HEK293 (cell line): ENCODE results near the gene CYREN.

Source experiments
- CTCF ChIA-PET: fragments of 350-600 bp; formaldehyde crosslinking; extraction: SDS; loops from one replicate; lab custom pipeline; 2021; ENCODE audit warnings: antibody characterized with exemption; lab: Yijun Ruan, JAX
- POLR2A ChIA-PET: fragments of 300-600 bp; formaldehyde crosslinking; extraction: SDS; loops from one replicate; lab custom pipeline; 2020; ENCODE audit warnings: antibody characterized with exemption, inconsistent platforms; lab: Yijun Ruan, JAX
- H3K27ac ChIP-seq: fragments of 200-500 bp; sonication (Bioruptor generic); 2 replicates; pipeline ENCODE4 v1.5.1; 2014; ENCODE audit warnings: low read depth, low read length, control low read depth, inconsistent platforms; ENCODE audit errors: extremely low read depth
- H3K36me3 ChIP-seq, 2 experiments: fragments of 200-500 bp in 1 of 2; sonication (Bioruptor generic) in 1 of 2; 1 replicate in 1 of 2; 2 replicates in 1 of 2; pipeline ENCODE4 v1.5.1; 2014 to 2017; ENCODE audit warnings: inconsistent platforms in 2 of 2, low read length in 2 of 2; ENCODE audit not compliant: control insufficient read depth in 2 of 2, insufficient read depth in 1 of 2
- H3K4me1 ChIP-seq: fragments of 200-500 bp; sonication (Bioruptor generic); 2 replicates; pipeline ENCODE4 v1.5.1; 2014; ENCODE audit warnings: mild to moderate bottlenecking, low read length, inconsistent platforms; ENCODE audit not compliant: control insufficient read depth, insufficient read depth
- H3K4me3 ChIP-seq: 2 replicates; pipeline ENCODE4 v1.5.1; 2011; ENCODE audit warnings: low read depth, mild to moderate bottlenecking, control low read depth, low read length, moderate library complexity
- H3K9me3 ChIP-seq: fragments of 200-500 bp; sonication (Bioruptor generic); 2 replicates; pipeline ENCODE4 v1.5.1; 2014; ENCODE audit warnings: low read depth, low read length, inconsistent platforms; ENCODE audit not compliant: control insufficient read depth, insufficient read depth
- IKZF3 ChIP-seq: fragments of 450-650 bp; IDR thresholded peaks from 2 replicates; pipeline ENCODE4 v1.5.0; 2018; ENCODE audit warnings: missing biosample characterization, mild to moderate bottlenecking, missing genetic modification characterization, moderate library complexity
- KLF16 ChIP-seq: fragments of 450-650 bp; formaldehyde crosslinking; IDR thresholded peaks from 2 replicates; pipeline ENCODE4 v1.5.1; 2017; ENCODE audit warnings: missing biosample characterization, missing genetic modification characterization
- SCRT1 ChIP-seq: fragments of 450-650 bp; formaldehyde crosslinking; IDR thresholded peaks from 2 replicates; pipeline ENCODE4 v1.5.1; 2016; ENCODE audit warnings: missing biosample characterization, missing genetic modification characterization, borderline replicate concordance
- SCRT2 ChIP-seq: fragments of 450-650 bp; formaldehyde crosslinking; IDR thresholded peaks from 2 replicates; pipeline ENCODE4 v1.5.1; 2016; ENCODE audit warnings: missing biosample characterization, missing genetic modification characterization
- SP2 ChIP-seq: fragments of 450-650 bp; formaldehyde crosslinking; IDR thresholded peaks from 2 replicates; pipeline ENCODE4 v1.5.1; 2016; ENCODE audit warnings: missing biosample characterization, missing genetic modification characterization
- ZBTB10 ChIP-seq: fragments of 450-650 bp; formaldehyde crosslinking; IDR thresholded peaks from 2 replicates; pipeline ENCODE4 v1.5.1; 2016; ENCODE audit warnings: missing biosample characterization, missing genetic modification characterization
- ZBTB20 ChIP-seq: fragments of 450-650 bp; formaldehyde crosslinking; IDR thresholded peaks from 2 replicates; pipeline ENCODE4 v1.5.1; 2016; ENCODE audit warnings: missing biosample characterization, missing genetic modification characterization
- ZNF10 ChIP-seq: fragments of 450-650 bp; formaldehyde crosslinking; IDR thresholded peaks from 2 replicates; pipeline ENCODE4 v1.5.1; 2017; ENCODE audit warnings: missing biosample characterization, missing genetic modification characterization
- ZNF211 ChIP-seq: fragments of 450-650 bp; formaldehyde crosslinking; IDR thresholded peaks from 2 replicates; pipeline ENCODE4 v1.5.1; 2016; ENCODE audit warnings: low read depth, missing biosample characterization, missing genetic modification characterization
- ZNF280C ChIP-seq: fragments of 450-650 bp; formaldehyde crosslinking; IDR thresholded peaks from 2 replicates; pipeline ENCODE4 v1.5.1; 2016; ENCODE audit warnings: missing biosample characterization, missing genetic modification characterization
- ZNF302 ChIP-seq: fragments of 450-650 bp; formaldehyde crosslinking; IDR thresholded peaks from 2 replicates; pipeline ENCODE4 v1.5.1; 2016; ENCODE audit warnings: missing biosample characterization, missing genetic modification characterization, low read depth
- ZNF501 ChIP-seq: fragments of 450-650 bp; formaldehyde crosslinking; IDR thresholded peaks from 2 replicates; pipeline ENCODE4 v1.5.1; 2016; ENCODE audit warnings: missing biosample characterization, missing genetic modification characterization
- ZNF518A ChIP-seq: fragments of 450-650 bp; formaldehyde crosslinking; conservative IDR thresholded peaks from 2 replicates; pipeline ENCODE4 v1.5.1; 2016; ENCODE audit warnings: low read depth, missing biosample characterization, missing genetic modification characterization
- ZNF544 ChIP-seq: fragments of 450-650 bp; formaldehyde crosslinking; IDR thresholded peaks from 2 replicates; pipeline ENCODE4 v1.5.0; 2017; ENCODE audit warnings: missing biosample characterization, missing genetic modification characterization
- ZNF645 ChIP-seq: fragments of 450-650 bp; formaldehyde crosslinking; IDR thresholded peaks from 2 replicates; pipeline ENCODE4; 2016; ENCODE audit warnings: missing biosample characterization, missing genetic modification characterization
- ZNF791 ChIP-seq: fragments of 450-650 bp; formaldehyde crosslinking; IDR thresholded peaks from 2 replicates; pipeline ENCODE4 v1.5.1; 2016; ENCODE audit warnings: missing biosample characterization, missing genetic modification characterization
- ZNF830 ChIP-seq: fragments of 450-650 bp; IDR thresholded peaks from 2 replicates; pipeline ENCODE4 v1.5.0; 2018; ENCODE audit warnings: missing biosample characterization, missing genetic modification characterization, low read depth, mild to moderate bottlenecking, moderate library complexity
- ZNF843 ChIP-seq: fragments of 450-650 bp; formaldehyde crosslinking; IDR thresholded peaks from 2 replicates; pipeline ENCODE4 v1.5.1; 2016; ENCODE audit warnings: missing biosample characterization, missing genetic modification characterization
- ZSCAN4 ChIP-seq: fragments of 450-650 bp; formaldehyde crosslinking; IDR thresholded peaks from 2 replicates; pipeline ENCODE4 v1.5.1; 2017; ENCODE audit warnings: missing biosample characterization, missing genetic modification characterization

CYREN gene

GRCh38 chr7:135209225-135209834 lies 38.8 kb upstream of the CYREN start:
- ChIA-PET POLR2A (no interaction called here), CTCF (no interaction called here)
- H3K4me1 ChIP-seq, result peaks cover 7% of the 10 kb centered on the region
- H3K36me3 ChIP-seq, result peaks cover 0 to 25% of the 10 kb centered on the region in 2 experiments; a peak in 2 of 3 replicates
- no peak overlapping the region for H3K4me3 ChIP-seq
- H3K9me3 ChIP-seq, result no peaks in the 10 kb centered on the region
- H3K27ac ChIP-seq, result no peak overlapping the region
- no peak for TF ChIP-seq ZNF791
- TF ChIP-seq ZNF302 (tag by site-specific recombination), result no peak
- TF ChIP-seq IKZF3 (tag by site-specific recombination), result 0 out of 2 replicates have a peak, but pooled peaks have one; percentile 23
- TF ChIP-seq ZNF645 (tag by site-specific recombination), result no peak
- no peak for TF ChIP-seq ZNF280C (tag by site-specific recombination)
- TF ChIP-seq ZBTB10 (tag by site-specific recombination), result no peak
- TF ChIP-seq ZNF518A (tag by site-specific recombination), result no peak
- TF ChIP-seq ZNF501 (tag by site-specific recombination), result no peak
- 0 out of 2 replicates have a peak, but pooled peaks have one; percentile 10 for TF ChIP-seq SCRT1 (tag by site-specific recombination)
- no peak for TF ChIP-seq KLF16 (tag by site-specific recombination)
- no peak for TF ChIP-seq ZNF10 (tag by site-specific recombination)
- TF ChIP-seq ZSCAN4, result no peak
- TF ChIP-seq ZNF843 (tag by site-specific recombination), result no peak
- TF ChIP-seq SP2 (tag by site-specific recombination), result no peak
- peak; percentile 64 for TF ChIP-seq ZBTB20
- peak; percentile 52; the same call in 1 of the 2 replicates for TF ChIP-seq SCRT2
- TF ChIP-seq ZNF544 (tag by site-specific recombination), result no peak
- no peak for TF ChIP-seq ZNF211
- TF ChIP-seq ZNF830, result no peak
